ENCODE results near the gene CIZ1.

DNA sequence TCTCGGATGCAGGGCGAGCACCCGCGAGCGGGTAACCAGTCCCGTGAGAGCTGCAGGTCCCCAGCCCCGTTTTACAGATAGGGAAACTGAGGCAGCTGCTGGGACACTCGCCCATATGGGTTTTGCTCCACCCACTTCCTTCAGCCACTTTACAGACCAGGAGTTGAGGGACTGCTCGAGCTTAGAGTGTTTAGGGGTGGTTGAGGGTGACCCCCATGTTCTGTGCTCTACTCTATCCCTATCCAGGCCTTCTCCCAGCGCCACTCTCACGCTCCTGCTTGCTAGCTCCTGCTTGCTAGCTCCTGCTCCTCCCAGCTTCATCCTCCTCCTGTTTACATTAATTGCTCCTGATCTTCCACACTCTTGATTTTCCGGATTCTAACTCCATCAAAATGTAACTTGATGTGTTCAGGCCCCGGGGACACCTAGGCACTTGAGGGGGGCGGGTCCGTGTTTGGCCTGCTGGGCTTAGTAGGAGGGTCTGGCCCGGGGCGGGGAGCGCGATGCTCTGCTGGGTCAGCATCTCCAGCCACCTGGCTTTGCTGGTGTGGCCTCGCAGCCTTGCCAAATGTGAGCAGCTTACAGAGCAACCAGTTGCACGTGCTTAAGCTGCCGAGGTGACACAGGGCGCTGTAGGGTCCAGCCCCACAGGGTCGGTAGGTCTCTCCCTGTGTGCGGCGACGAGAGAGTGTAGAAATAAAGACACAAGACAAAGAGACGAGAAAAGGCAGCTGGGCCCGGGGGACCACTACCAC is 62.4 kb downstream of the CIZ1 start:
- TF ChIP-seq BACH1 (tag; IDR thresholded peaks at IDR 0.05) (no peak), ZNF174 (CRISPR knock-in tag; IDR thresholded peaks at IDR 0.05) (no peak), WHSC1 (IDR thresholded peaks at IDR 0.05; ENCODE audit: low read length) (no peak), ZNF282 (CRISPR knock-in tag; IDR thresholded peaks at IDR 0.05) (no peak), RBM39 (optimal IDR thresholded peaks at IDR 0.05; ENCODE audit: low read depth, low read length) (no peak), ZNF408 (CRISPR knock-in tag; IDR thresholded peaks at IDR 0.05; ENCODE audit: low read depth) (no peak), ZNF717 (CRISPR knock-in tag; IDR thresholded peaks at IDR 0.05) (no peak), NFXL1 (CRISPR knock-in tag; IDR thresholded peaks at IDR 0.05) (no peak), ZNF384 (IDR thresholded peaks at IDR 0.05; ENCODE audit: low read depth, low read length) (no peak)
- TF ChIP-seq, protein P1, sequence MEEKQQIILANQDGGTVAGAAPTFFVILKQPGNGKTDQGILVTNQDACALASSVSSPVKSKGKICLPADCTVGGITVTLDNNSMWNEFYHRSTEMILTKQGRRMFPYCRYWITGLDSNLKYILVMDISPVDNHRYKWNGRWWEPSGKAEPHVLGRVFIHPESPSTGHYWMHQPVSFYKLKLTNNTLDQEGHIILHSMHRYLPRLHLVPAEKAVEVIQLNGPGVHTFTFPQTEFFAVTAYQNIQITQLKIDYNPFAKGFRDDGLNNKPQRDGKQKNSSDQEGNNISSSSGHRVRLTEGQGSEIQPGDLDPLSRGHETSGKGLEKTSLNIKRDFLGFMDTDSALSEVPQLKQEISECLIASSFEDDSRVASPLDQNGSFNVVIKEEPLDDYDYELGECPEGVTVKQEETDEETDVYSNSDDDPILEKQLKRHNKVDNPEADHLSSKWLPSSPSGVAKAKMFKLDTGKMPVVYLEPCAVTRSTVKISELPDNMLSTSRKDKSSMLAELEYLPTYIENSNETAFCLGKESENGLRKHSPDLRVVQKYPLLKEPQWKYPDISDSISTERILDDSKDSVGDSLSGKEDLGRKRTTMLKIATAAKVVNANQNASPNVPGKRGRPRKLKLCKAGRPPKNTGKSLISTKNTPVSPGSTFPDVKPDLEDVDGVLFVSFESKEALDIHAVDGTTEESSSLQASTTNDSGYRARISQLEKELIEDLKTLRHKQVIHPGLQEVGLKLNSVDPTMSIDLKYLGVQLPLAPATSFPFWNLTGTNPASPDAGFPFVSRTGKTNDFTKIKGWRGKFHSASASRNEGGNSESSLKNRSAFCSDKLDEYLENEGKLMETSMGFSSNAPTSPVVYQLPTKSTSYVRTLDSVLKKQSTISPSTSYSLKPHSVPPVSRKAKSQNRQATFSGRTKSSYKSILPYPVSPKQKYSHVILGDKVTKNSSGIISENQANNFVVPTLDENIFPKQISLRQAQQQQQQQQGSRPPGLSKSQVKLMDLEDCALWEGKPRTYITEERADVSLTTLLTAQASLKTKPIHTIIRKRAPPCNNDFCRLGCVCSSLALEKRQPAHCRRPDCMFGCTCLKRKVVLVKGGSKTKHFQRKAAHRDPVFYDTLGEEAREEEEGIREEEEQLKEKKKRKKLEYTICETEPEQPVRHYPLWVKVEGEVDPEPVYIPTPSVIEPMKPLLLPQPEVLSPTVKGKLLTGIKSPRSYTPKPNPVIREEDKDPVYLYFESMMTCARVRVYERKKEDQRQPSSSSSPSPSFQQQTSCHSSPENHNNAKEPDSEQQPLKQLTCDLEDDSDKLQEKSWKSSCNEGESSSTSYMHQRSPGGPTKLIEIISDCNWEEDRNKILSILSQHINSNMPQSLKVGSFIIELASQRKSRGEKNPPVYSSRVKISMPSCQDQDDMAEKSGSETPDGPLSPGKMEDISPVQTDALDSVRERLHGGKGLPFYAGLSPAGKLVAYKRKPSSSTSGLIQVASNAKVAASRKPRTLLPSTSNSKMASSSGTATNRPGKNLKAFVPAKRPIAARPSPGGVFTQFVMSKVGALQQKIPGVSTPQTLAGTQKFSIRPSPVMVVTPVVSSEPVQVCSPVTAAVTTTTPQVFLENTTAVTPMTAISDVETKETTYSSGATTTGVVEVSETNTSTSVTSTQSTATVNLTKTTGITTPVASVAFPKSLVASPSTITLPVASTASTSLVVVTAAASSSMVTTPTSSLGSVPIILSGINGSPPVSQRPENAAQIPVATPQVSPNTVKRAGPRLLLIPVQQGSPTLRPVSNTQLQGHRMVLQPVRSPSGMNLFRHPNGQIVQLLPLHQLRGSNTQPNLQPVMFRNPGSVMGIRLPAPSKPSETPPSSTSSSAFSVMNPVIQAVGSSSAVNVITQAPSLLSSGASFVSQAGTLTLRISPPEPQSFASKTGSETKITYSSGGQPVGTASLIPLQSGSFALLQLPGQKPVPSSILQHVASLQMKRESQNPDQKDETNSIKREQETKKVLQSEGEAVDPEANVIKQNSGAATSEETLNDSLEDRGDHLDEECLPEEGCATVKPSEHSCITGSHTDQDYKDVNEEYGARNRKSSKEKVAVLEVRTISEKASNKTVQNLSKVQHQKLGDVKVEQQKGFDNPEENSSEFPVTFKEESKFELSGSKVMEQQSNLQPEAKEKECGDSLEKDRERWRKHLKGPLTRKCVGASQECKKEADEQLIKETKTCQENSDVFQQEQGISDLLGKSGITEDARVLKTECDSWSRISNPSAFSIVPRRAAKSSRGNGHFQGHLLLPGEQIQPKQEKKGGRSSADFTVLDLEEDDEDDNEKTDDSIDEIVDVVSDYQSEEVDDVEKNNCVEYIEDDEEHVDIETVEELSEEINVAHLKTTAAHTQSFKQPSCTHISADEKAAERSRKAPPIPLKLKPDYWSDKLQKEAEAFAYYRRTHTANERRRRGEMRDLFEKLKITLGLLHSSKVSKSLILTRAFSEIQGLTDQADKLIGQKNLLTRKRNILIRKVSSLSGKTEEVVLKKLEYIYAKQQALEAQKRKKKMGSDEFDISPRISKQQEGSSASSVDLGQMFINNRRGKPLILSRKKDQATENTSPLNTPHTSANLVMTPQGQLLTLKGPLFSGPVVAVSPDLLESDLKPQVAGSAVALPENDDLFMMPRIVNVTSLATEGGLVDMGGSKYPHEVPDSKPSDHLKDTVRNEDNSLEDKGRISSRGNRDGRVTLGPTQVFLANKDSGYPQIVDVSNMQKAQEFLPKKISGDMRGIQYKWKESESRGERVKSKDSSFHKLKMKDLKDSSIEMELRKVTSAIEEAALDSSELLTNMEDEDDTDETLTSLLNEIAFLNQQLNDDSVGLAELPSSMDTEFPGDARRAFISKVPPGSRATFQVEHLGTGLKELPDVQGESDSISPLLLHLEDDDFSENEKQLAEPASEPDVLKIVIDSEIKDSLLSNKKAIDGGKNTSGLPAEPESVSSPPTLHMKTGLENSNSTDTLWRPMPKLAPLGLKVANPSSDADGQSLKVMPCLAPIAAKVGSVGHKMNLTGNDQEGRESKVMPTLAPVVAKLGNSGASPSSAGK (IDR thresholded peaks at IDR 0.05), result no peak
- TF ChIP-seq, protein P2, sequence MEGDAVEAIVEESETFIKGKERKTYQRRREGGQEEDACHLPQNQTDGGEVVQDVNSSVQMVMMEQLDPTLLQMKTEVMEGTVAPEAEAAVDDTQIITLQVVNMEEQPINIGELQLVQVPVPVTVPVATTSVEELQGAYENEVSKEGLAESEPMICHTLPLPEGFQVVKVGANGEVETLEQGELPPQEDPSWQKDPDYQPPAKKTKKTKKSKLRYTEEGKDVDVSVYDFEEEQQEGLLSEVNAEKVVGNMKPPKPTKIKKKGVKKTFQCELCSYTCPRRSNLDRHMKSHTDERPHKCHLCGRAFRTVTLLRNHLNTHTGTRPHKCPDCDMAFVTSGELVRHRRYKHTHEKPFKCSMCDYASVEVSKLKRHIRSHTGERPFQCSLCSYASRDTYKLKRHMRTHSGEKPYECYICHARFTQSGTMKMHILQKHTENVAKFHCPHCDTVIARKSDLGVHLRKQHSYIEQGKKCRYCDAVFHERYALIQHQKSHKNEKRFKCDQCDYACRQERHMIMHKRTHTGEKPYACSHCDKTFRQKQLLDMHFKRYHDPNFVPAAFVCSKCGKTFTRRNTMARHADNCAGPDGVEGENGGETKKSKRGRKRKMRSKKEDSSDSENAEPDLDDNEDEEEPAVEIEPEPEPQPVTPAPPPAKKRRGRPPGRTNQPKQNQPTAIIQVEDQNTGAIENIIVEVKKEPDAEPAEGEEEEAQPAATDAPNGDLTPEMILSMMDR (IDR thresholded peaks at IDR 0.05 in 2 of 3, conservative IDR thresholded peaks at IDR 0.05 in 1 of 3; ENCODE audit: insufficient read depth in 2 of 3, low read depth in 1 of 3, low read length in 3 of 3), result no peak

Data from K562 (cell line).